Lung (tissue), 16 donors: Measurements from ENCODE around the gene UGT1A4. TPM values are rescaled to one million over a fixed set of nuclear protein-coding genes. Genes with fewer than 3 reads are reported as not detected.

Source experiments
- ATAC-seq: fragments of 200-7000 bp; cut with Tn5 transposase; one replicate; pipeline ENCODE4 v1.9.1; 2020; ENCODE audit warnings: moderate number of reproducible peaks; ENCODE audit not compliant: insufficient read depth, low FRiP score
- DNase-seq, 3 donors: peaks; one replicate each; pipeline ENCODE4 v3.0.0-alpha.2; 2013 to 2017
- H3K27ac ChIP-seq, 2 donors: one replicate each; pipeline ENCODE4 v1.5.1; 2013; ENCODE audit warnings: mild to moderate bottlenecking in 2 of 2, moderate library complexity in 2 of 2, control low read depth in 1 of 2, inconsistent platforms in 1 of 2, low read depth in 1 of 2, low read length in 1 of 2
- H3K27me3 ChIP-seq, 3 donors: one replicate each; pipeline ENCODE4 v1.5.1; 2013; ENCODE audit warnings: low read length in 2 of 3; ENCODE audit not compliant: control insufficient read depth in 3 of 3, insufficient read depth in 3 of 3
- H3K36me3 ChIP-seq, 4 donors: one replicate each; pipeline ENCODE4 v1.5.1; 2013; ENCODE audit warnings: low read length in 4 of 4, mild to moderate bottlenecking in 1 of 4, moderate library complexity in 1 of 4; ENCODE audit not compliant: control insufficient read depth in 4 of 4, insufficient read depth in 4 of 4
- H3K4me1 ChIP-seq, 5 donors: one replicate each; pipeline ENCODE4 v1.5.1; 2013; ENCODE audit warnings: low read length in 5 of 5, mild to moderate bottlenecking in 2 of 5, moderate library complexity in 1 of 5; ENCODE audit not compliant: control insufficient read depth in 5 of 5, insufficient read depth in 5 of 5
- H3K4me3 ChIP-seq: one replicate; pipeline ENCODE4 v1.5.1; 2013; ENCODE audit warnings: mild to moderate bottlenecking, control low read depth, moderate library complexity
- H3K9ac ChIP-seq, 2 donors: one replicate each; pipeline ENCODE4 v1.5.1; 2013; ENCODE audit warnings: low read length in 2 of 2, control low read depth in 1 of 2; ENCODE audit not compliant: insufficient read depth in 1 of 2
- H3K9me3 ChIP-seq, 4 donors: one replicate each; pipeline ENCODE4 v1.5.1; 2013; ENCODE audit warnings: low read length in 3 of 4, mild to moderate bottlenecking in 1 of 4, moderate library complexity in 1 of 4; ENCODE audit not compliant: control insufficient read depth in 4 of 4, insufficient read depth in 3 of 4
- WGBS, 2 donors: extraction: QIAGEN DNeasy Blood & Tissue Kit; methylation state at CpG; one replicate each; pipeline ENCODE4 v1.1.7; 2013; 5-methylcytosine and 5-hydroxymethylcytosine counted together
- long read RNA-seq, 5 donors: transcript quantifications; one replicate each; lab custom pipeline, GENCODE V29; 2026
- polyA plus RNA-seq, 2 donors: library from polyadenylated mRNA; stranded (reverse); fragments of 200-250 nt; gene quantifications; one replicate each; pipeline ENCODE4 v1.2.1, GENCODE V29; 2013
- total RNA-seq, 2 donors: library from RNA; depleted of rRNA in 1 of 2; stranded (reverse); fragments of >200 nt in 1 of 2; gene quantifications; one replicate each; pipeline ENCODE4 v1.2.1, GENCODE V29; 2014 to 2021
- TF ChIP-seq, protein P1 (sequence below): IDR thresholded peaks from 2 replicates; pipeline ENCODE4 v1.5.1; 2012; ENCODE audit warnings: mild to moderate bottlenecking; ENCODE audit errors: control extremely low read depth, extremely low read depth
- donor health status: control.
- donor health status: control.
- donor health status: Bipolar disorder and iron deficiency.
- donor health status: healthy.
- donor health status: DM: yes; HTN: yes; CAD: no.

UGT1A4 gene
- total RNA-seq (under 1 TPM in 1 of 2 donors, not detected in 1; 0.21 TPM), polyA plus RNA-seq (under 1 TPM; 0.02 to 0.55 TPM)
- long read RNA-seq, donor 1, result 0 reads
- long read RNA-seq, donor 2, result 0 reads
- long read RNA-seq, donor 3, result 0 reads
- long read RNA-seq, donor 4, result 0 reads
- long read RNA-seq, donor 5, result 0 reads

DNA sequence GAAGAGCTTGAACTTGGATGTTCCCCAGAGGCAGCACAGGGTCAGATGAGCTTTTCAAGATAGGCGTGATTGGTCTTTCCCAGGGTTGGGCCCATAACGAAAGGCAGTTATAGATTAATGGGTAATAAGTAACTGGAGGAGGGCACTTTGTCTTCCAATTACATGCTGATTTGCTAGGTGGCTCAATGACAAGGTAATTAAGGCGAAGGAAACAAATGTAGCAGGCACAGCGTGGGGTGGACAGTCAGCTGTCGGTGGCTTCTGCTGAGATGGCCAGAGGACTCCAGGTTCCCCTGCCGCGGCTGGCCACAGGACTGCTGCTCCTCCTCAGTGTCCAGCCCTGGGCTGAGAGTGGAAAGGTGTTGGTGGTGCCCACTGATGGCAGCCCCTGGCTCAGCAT is at the start of gene UGT1A4:
UGT1A4 (plus strand) TSS at position 185 of the 400 bp plus-strand sequence; CDS start at position 270, 85 bp downstream.
- Histone ChIP-seq H3K9ac (no peak within 1 kb of the TSS), H3K36me3 (no peaks in the 10 kb centered on the region), H3K9me3 (no peaks in the 10 kb centered on the region), H3K27me3 (peaks cover 0 to 5% (median 0%) of the 10 kb centered on the region in 3 donors), H3K27ac (no peak within 1 kb of the TSS), H3K4me3 (no peak within 1 kb of the TSS), H3K4me1 (no peaks in the 10 kb centered on the region)
- DNase-seq (no peak), ATAC-seq (no peak)
- TF ChIP-seq, protein P1, sequence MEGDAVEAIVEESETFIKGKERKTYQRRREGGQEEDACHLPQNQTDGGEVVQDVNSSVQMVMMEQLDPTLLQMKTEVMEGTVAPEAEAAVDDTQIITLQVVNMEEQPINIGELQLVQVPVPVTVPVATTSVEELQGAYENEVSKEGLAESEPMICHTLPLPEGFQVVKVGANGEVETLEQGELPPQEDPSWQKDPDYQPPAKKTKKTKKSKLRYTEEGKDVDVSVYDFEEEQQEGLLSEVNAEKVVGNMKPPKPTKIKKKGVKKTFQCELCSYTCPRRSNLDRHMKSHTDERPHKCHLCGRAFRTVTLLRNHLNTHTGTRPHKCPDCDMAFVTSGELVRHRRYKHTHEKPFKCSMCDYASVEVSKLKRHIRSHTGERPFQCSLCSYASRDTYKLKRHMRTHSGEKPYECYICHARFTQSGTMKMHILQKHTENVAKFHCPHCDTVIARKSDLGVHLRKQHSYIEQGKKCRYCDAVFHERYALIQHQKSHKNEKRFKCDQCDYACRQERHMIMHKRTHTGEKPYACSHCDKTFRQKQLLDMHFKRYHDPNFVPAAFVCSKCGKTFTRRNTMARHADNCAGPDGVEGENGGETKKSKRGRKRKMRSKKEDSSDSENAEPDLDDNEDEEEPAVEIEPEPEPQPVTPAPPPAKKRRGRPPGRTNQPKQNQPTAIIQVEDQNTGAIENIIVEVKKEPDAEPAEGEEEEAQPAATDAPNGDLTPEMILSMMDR, result no peak
- 87 to 90% methylated on average over 7 of the region's 7 CpGs for WGBS, 2 donors

DNA sequence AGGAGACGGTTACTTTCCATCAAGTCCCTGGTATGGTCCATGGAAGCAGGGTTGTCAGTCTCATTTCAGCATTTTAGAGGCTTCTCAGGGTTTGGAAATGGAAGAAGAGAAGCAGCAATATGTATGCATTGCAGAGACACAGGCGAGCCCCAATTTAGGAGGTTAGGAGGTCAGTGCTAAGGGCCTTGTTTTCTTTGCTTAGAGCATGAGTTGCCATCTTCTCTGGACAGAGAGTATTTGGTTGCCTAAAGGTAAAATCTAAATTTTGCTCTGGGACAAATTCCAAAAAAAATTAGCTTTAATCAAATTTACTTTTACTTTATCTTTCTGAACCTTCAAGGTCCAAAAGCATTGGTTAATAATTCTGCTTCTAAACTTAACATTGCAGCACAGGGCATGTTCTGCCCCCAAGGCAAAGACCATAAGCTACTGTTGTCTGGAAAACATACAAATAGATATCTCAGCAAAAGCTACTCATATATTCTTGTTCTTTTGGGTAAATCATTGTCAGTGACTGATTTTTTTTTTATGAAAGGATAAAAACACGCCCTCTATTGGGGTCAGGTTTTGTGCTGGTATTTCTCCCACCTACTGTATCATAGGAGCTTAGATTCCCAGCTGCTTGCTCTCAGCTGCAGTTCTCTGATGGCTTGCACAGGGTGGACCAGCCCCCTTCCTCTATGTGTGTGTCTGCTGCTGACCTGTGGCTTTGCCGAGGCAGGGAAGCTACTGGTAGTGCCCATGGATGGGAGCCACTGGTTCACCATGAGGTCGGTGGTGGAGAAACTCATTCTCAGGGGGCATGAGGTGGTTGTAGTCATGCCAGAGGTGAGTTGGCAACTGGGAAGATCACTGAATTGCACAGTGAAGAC is 47.0 kb upstream of the UGT1A4 start, which contains the start of gene UGT1A9:
UGT1A9 (plus strand) TSS at position 609 of the 872 bp plus-strand sequence; CDS start at position 646, 37 bp downstream.
- WGBS, 2 donors, result 86 to 90% methylated on average over 5 of the region's 5 CpGs

DNA sequence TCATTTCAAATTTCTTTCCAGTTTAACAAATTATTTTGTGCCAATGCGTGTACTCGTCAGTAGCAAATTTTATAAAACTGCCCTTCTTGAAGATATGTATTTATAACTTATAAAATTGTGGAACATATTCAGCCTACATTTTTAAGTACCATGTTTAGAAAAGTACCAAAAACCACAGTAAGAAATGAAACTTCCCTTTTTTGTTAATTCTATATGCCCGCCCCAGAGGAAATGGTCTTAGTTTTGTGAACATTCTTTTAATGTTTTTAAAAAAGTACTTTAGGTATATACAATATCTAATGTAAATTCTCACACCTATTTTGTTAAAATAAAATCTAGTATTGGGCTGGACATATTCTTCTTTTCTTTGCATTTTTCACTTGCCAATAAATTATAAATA is 45.6 kb upstream of the UGT1A4 start:
- Histone ChIP-seq H3K36me3 (no peaks in the 10 kb centered on the region), H3K27ac (no peak overlapping the region), H3K27me3 (no peaks in the 10 kb centered on the region), H3K4me3 (no peak overlapping the region), H3K9me3 (peaks cover 0 to 2% (median 0%) of the 10 kb centered on the region in 4 donors), H3K9ac (no peak overlapping the region), H3K4me1 (no peaks in the 10 kb centered on the region)
- DNase-seq, result no peak
- ATAC-seq, result no peak
- TF ChIP-seq, protein P1, result no peak
- 65 to 67% methylated on average over 3 of the region's 3 CpGs for WGBS, 2 donors

More for the DNA sequence above, 47.0 kb upstream of the UGT1A4 start, which contains the start of gene UGT1A9:
- TF ChIP-seq, protein P1, result no peak
- Histone ChIP-seq H3K27ac (no peak within 1 kb of the TSS), H3K9me3 (peaks cover 0 to 2% (median 0%) of the 10 kb centered on the region in 4 donors), H3K27me3 (no peaks in the 10 kb centered on the region), H3K36me3 (no peaks in the 10 kb centered on the region), H3K4me3 (no peak within 1 kb of the TSS), H3K4me1 (no peaks in the 10 kb centered on the region), H3K9ac (no peak within 1 kb of the TSS)
- DNase-seq (no peak), ATAC-seq (no peak)
